GM12878 (cell line): ENCODE data around the gene COQ3.

Experiments
- ATF3 ChIP-seq: IDR thresholded peaks from 2 replicates; pipeline ENCODE4 v1.6.1; 2011; ENCODE audit warnings: low read depth, mild to moderate bottlenecking, low read length, moderate library complexity, borderline replicate concordance; ENCODE audit errors: extremely low read depth
- CTCF ChIP-seq, 3 experiments: IDR thresholded peaks in 2 of 3; conservative IDR thresholded peaks in 1 of 3; 2 replicates each; pipeline ENCODE4 v1.5.1; 2011; ENCODE audit warnings: low read depth in 3 of 3, low read length in 3 of 3, mild to moderate bottlenecking in 3 of 3, control low read depth in 2 of 3, moderate library complexity in 2 of 3, inconsistent platforms in 1 of 3, mixed read lengths in 1 of 3; ENCODE audit not compliant: control insufficient read depth in 2 of 3, insufficient read depth in 1 of 3; ENCODE audit errors: extremely low read depth in 1 of 3
- EP300 ChIP-seq, 2 experiments: fragments of 150-350 bp in 1 of 2; IDR thresholded peaks; 2 replicates each; pipeline ENCODE4 v1.6.1; 2011 to 2012; ENCODE audit warnings: low read depth in 2 of 2, low read length in 2 of 2, borderline replicate concordance in 1 of 2, improper control_type of control experiment in 1 of 2, inconsistent platforms in 1 of 2; ENCODE audit not compliant: control insufficient read depth in 1 of 2
- GABPA ChIP-seq: IDR thresholded peaks from 2 replicates; pipeline ENCODE4 v1.6.1; 2014; ENCODE audit warnings: antibody characterized with exemption, low read depth, mild to moderate bottlenecking, inconsistent platforms
- KAT2A ChIP-seq: conservative IDR thresholded peaks from 2 replicates; pipeline ENCODE4 v1.6.1; 2011; ENCODE audit warnings: low read depth, low read length; ENCODE audit not compliant: control insufficient read depth
- NFIC ChIP-seq: IDR thresholded peaks from 2 replicates; pipeline ENCODE4 v1.6.1; 2012; ENCODE audit warnings: low read depth, mild to moderate bottlenecking, inconsistent platforms, low read length, moderate library complexity
- POLR2A ChIP-seq: IDR thresholded peaks from 2 replicates; pipeline ENCODE4 v1.6.1; 2011; ENCODE audit warnings: low read depth, mild to moderate bottlenecking, low read length
- USF2 ChIP-seq: IDR thresholded peaks from 2 replicates; pipeline ENCODE4 v1.6.1; 2011; ENCODE audit warnings: low read depth, low read length, improper control_type of control experiment, borderline replicate concordance

- TF ChIP-seq KAT2A, result no peak
- TF ChIP-seq NFIC, result no peak
- TF ChIP-seq CTCF (IDR thresholded peaks at IDR 0.05 in 2 of 3, conservative IDR thresholded peaks at IDR 0.05 in 1 of 3; ENCODE audit: control insufficient read depth in 2 of 3, extremely low read depth in 1 of 3, insufficient read depth in 1 of 3, low read depth in 3 of 3, low read length in 3 of 3), result no peak
- no peak for TF ChIP-seq USF2
- no peak for TF ChIP-seq GABPA
- TF ChIP-seq EP300 (IDR thresholded peaks at IDR 0.05; ENCODE audit: borderline replicate concordance in 1 of 2, control insufficient read depth in 1 of 2, low read depth in 2 of 2, low read length in 2 of 2), result no peak
- TF ChIP-seq POLR2A, result no peak
- TF ChIP-seq ATF3, result no peak
Observed at GRCh38 chr6:99347804-99348203, 46.2 kb downstream of the COQ3 start.
